GM19463 (cell line): ENCODE results near the gene NEURL1.

Experiments used
- ATAC-seq: cut with Tn5 transposase; IDR thresholded peaks from one replicate; pipeline ENCODE4 v1.9.1; 2021; ENCODE audit warnings: mild to moderate bottlenecking, moderate library complexity; ENCODE audit not compliant: unreplicated experiment

The NEURL1 gene

DNA sequence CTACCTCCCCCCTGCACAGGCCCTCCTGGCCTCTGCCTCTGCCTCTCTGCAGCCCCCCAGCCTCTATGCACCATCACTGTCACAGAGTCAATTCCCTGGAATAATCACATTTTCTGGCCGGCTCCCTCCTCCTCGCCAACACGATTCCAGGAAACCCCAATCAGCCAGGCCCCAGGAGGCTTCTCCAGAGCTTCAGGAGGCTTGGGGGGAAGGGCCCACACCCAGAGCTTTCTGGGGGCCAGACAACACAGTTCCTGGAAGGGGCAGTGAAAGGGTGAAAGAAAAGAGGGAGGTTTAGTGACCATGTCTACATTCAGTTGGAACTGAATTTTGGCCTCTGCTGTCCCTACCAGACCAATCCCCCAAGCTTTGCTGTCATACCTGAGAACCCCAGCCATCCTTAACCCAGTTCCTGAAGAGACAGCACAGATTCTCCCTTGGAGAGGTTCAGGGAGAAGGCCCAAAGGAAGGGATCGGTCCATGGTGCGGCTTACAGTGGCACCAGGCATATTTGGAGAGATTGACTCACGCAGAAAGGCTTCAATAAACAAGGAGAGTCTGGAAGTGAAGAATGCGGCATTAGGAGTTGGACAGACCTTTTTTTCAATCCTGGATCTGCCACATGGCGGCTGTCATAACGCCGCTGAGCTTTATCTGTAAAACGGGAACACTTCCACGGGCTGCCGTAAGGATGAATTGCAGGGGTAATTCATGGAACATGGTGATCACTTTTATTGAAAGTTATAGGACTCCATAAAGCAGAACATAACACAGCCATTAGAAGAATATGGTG lies 89.0 kb downstream of the NEURL1 start:
- no peak for ATAC-seq

DNA sequence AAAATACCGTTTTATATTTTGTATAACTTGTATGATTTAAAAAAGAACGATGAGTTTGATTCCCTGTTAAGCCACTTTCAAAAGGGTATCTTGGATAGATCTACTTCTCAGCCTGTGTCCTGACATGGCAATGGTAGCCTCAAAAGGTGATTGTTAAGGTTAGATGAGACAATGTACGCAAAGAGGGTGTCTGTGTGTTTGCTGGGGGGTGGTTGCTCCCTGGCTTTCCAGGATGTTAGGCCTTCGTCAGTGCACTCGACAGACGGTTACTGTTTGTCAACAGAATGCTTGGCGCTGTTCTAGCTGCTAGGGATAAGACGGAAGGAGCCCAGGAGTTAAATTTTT lies 90.3 kb downstream of the NEURL1 start:
- no peak for ATAC-seq

DNA sequence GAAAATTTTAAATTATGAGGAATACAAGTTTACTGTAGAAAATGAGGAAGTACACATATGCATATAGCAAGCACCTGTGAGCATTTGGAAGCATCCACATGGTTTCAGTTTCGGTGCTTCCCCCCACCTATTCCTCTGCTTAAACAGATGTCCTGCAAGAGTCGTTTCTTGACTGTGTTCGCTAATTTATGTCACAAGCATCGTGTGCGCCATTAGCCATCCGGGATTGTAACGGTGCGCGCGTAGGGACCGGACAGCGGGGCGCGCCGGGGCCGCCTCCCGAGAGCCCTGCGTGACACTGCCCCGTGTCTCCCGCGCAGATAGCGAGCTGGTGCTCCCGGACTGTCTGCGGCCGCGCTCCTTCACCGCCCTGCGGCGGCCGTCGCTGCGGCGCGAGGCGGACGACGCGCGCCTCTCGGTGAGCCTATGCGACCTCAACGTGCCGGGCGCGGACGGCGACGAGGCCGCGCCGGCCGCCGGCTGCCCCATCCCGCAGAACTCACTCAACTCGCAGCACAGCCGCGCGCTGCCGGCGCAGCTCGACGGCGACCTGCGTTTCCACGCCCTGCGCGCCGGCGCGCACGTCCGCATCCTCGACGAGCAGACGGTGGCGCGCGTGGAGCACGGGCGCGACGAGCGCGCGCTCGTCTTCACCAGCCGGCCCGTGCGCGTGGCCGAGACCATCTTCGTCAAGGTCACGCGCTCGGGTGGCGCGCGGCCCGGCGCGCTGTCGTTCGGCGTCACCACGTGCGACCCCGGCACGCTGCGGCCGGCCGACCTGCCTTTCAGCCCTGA lies 90.9 kb downstream of the NEURL1 start:
- peak; percentile 58 for ATAC-seq

DNA sequence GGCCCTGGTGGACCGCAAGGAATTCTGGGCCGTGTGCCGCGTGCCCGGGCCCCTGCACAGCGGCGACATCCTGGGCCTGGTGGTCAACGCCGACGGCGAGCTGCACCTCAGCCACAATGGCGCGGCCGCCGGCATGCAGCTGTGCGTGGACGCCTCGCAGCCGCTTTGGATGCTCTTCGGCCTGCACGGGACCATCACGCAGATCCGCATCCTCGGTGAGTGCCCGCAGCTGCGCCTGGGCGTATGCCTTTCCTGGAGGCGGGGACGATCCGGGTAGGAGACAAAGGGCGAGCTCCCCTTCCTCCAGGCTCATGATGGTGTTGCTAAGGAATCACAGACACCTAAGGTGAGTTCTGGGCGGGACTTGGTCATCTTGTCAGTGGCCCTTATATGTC lies 91.5 kb downstream of the NEURL1 start:
- ATAC-seq, result no peak

DNA sequence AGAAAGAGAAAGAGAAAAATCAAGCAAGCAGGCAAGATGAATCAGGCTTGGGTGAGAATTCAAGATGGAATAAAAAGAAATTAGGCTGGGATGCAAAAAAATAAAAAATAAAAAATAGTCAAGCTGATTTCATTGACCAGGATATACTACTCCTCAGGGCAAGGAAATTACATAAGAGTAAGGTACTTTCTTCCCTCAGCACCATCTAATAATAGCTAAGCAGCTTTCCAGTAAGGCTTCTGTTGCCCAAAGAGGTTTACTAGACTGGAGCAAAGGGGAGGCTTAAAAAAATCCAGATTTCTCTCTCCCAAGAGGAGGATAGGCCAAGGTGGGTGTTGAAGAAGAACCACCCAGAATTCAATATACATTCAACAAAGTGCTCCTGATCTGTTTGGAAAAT lies 93.6 kb downstream of the NEURL1 start:
- ATAC-seq, result no peak

DNA sequence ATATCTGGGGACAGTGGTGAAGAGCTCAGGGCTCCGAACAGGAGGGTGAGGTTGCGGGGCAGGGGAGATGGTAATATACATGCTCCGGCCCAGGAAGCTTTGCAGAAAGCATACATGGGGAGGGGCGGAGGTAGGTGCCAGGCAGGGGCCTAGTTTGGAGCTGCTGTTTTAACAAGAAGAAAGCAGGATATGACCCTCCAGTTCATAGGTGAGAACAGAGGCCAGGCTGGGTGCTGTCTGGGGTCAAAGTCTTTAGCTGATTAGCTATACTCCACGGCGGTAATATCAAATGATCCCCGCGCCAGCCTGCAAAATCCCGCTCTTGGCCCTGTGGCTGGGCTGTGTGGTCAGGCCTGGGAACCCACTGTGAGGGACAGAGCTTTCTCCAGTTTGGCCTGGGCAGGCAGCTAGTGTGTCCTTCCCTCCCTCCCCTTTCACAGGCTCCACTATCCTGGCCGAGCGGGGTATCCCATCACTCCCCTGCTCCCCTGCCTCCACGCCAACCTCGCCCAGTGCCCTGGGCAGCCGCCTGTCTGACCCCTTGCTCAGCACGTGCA lies 95.6 kb downstream of the NEURL1 start:
- ATAC-seq, result no peak

DNA sequence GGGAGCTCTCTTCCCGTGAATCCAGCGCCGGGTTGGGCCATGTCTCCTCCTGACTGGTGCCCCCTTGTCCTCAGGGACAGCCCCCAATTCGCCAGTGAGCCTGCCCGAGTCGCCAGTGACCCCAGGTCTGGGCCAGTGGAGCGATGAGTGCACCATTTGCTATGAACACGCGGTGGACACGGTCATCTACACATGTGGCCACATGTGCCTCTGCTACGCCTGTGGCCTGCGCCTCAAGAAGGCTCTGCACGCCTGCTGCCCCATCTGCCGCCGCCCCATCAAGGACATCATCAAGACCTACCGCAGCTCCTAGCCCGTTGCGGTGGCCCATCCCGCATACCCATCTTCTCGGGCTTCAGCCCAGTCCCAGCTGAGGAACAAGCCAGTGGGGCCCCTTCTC lies 96.6 kb downstream of the NEURL1 start:
- ATAC-seq, result no peak

DNA sequence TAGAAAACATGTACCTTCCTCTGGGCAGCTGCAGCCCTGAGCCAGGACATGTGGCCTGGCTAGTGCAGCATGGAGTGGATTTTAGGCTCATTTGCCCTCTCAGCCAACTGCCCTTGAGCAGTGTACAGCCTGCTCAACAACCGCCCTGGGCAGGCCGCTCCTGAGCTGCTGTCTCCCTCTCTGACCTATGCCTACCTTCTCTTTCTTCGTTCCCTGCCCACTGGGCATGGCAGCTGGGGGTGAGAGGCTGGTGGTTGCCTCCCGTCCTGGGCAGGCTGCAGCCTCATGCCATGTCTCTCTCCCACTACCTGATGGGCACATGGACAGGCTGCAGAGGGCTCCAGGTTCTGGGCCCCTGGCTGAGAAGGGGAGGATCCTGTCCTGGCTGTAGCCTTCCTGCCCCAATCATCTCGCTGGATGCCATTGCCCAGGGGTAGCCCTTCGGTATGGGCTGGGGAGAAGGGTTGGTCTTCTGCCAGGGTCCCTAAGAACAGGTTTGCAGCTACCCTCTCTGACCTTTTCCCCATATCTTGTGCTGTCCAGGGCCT lies 97.3 kb downstream of the NEURL1 start:
- no peak for ATAC-seq

DNA sequence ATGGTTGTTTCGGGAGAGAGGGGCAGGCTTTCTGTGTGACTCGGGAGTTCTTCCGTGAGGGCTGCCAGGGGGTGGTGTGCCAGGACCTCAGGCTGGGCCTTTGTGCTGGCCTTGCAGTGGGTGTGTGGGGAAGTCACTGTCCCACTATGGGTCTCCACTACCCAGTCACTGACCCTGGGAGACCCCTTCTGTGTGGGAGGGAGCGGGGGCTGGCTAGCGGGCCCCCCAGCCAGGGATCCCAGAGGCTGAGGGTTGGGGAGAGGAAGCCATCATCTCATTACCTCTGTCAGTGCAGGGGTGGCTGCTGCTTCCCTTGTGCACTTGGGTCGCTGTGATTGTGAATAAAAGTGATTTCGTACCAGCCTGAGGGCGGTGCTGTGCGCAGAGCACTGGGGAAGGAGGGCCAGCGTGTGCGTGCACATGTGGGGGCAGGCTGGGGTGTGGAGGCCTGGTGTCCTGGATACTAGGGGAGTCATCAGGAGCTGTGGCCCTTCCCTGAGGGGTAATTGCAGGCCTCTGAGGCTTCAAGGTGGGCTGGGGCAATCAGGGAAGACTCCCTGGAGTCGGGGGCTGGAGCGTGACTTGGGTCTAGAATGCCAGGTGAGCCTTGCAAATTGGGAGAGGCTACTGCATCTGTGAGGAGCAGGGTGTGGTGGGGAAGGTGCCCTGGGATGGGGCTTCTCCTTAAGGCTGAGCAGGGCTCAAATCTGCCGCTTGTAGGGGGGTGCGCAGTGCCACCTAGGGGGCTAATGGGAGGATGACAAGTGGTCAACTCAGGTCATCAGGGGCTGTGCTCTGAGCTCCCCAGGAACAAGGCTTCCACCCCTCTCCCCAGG lies 98.9 kb downstream of the NEURL1 start:
- peak; percentile 69 for ATAC-seq

DNA sequence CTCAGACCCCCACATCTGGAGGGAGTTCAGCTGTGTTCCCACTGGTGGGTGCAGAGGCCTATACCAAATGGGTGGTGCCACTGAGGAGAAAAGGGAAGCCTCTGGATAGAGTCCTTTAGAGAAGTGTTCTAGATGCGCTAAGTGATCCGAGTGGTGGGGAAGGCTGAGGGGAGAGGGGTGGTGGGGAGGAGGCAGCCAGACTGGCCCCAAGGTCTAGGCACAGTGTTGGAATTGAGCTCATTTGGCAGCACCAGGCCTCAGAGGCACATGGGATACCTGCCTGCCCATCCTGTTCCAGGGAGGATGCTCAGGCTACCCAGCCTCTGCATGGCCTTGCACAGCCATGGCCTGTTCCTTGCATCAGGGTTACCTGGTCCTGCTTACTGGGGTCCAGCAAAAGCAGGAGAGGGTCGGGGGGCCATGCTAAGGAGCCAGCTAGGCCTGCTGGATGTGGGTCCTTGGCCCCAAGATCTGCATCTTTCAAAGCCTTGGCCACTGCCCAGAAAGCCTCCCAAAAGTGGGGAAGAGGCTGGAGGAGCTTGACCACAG lies 99.6 kb downstream of the NEURL1 start:
- ATAC-seq, result no peak

DNA sequence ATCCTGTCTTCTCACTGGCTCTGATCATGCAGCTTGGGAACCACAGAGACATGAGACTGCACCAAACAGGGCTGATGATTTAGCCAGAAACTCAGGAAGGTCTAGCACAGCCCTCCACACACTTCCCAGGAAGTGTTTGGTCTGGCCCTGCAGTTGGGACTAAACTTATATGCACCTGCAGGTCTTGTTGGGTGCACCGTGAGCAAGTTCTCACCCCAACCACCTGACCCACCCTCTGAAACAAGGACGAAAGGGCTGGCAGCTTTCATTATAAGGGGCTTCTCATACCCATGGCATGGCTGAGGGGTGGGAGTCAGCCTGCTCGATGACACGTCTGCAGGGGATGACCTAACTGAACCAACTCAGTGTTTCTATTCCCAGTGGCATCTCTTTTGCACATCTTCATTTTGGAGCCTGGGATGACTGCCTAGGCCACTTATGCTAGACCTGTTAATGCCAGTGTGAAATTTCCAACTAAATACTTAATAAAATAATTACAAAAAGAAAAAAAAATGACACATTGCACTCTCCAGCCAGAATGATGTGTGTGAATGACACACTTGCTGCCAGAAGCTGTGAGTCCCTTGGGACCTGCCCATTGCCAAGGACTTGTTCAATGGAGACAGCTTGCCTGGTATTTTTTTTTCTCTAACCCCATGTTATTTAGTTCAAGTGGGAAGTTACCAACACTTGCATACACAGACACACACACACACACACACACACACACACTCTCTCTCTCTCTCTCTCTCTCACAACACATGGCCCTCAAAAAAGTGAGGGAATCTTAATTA lies 102.6 kb downstream of the NEURL1 start:
- ATAC-seq, result no peak

DNA sequence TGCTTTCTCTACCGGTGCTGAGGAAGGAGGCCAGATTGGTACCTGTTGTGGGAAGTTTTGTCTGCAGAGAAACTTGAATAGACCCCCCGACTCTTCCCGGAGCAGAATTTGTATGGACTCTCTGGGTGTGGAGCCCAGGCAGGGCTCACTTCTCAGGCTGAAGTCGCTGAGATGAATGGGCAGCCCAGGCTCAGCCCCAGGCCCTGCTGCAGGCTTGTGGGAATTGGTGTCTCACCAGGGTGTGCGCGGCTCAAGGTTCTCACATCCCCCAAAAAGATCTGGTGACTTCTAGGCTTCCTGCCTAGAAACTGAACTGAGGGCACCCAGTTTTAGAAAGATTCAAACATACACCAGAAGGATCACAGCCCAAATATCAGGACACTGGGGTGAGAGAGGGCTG lies 103.5 kb downstream of the NEURL1 start:
- no peak for ATAC-seq

DNA sequence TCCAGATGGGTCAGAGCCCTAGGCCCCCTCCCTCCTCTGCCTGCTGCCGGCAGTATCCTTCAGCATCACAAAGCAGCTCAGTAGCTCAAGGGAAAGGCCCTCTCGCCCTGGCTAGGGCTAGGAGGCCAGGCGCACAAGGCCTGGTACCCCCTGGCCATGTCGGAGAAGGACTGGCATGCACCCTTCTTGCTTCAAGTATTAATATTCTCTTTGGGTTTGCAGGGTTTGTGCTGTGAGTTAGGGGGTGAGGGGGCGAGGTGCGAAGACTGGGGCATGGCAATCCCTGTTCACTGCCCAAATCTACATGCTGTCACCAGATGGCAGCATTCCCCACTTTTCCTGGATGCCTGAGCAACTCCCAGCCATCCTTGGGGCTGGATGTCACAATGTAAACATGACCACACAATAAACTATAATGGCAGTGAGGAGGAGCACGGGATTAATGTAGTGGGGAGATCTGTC lies 105.2 kb downstream of the NEURL1 start:
- no peak for ATAC-seq

DNA sequence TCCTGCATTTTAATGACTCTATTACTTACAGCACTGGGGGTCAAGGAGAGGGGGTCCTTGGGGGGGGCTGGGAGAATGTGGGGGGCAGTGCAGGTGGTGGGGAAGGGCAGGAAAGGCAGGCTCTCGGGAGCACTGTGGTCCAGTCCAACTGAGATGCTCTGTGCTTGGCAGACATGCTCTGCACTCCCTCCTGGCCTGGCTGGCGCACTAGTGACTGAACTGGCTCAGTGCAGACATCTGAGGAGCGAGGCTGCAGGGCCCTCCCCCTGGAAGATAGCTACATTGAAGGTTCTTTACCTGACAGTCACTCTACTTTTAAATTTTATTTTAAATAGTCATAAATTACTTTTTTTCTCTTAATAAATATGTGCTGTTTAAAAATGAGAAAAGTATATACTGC lies 105.7 kb downstream of the NEURL1 start:
- no peak for ATAC-seq

DNA sequence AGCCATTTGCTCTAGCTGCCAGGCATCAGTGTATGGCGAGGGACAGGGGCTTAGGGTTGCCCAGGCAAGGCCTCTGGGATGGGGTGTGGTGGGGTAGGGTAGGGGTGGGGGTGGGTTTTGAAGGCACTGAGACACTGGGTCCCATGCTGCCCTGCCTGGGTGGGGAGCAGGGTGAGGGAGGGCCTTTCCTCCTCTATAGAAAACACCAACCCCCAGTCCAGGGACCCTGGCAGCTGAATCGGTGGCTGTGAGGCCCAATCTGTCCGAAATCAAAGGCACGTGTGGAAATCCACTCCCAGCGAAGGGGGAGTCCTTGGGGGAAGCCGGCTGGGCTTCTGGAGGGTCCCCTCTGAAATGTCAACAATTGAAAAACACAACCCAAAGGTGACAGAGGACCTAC lies 106.4 kb downstream of the NEURL1 start:
- ATAC-seq, result no peak

DNA sequence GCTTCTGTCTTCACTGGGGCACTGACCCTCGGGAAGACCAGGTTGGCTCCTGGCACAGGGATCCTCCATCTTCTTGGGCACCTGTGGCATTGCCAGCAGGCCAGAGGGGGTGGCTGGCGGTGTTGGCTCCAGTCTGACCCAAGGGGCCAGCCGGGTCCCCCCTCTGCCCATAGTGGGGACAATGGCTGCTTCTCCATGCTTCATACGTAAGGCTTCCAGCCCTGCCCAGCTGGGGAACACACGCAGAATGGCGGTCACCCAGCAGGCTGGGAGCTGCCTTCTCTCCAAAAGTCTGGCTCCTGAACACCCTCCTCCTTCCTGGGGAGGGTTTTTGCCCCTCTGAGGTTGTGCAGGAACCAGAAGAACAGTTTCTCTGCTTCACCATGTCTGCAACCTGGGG lies 106.8 kb downstream of the NEURL1 start:
- ATAC-seq, result no peak

DNA sequence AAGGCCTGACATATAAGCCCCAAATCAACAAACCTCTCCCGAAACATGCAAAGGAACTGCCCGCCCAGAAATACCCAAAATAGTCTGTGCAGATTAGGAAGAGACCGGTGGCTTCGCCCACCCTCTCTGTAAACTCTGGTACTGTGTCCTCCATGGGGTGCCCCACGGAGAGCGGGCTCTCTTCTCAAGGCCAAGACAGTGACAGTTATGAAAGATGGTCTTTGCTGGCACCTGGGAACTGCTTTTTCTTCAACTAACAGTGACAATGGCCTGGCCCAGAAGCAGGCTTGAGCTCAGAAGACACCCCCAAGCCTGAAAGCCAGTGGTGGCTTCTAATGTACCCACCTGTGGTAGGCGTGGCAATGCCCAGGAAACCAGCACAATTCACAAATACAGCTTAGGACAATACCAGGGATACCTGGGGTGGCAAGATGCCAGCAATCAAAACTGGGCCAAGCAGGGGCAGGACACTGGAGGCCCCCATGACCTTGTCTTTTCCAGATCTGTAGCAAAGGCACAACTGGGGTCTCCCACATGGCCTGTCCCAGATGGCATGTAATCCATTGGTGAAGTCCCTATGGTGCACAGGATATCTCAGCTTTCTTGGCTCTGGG lies 107.6 kb downstream of the NEURL1 start:
- ATAC-seq, result no peak

DNA sequence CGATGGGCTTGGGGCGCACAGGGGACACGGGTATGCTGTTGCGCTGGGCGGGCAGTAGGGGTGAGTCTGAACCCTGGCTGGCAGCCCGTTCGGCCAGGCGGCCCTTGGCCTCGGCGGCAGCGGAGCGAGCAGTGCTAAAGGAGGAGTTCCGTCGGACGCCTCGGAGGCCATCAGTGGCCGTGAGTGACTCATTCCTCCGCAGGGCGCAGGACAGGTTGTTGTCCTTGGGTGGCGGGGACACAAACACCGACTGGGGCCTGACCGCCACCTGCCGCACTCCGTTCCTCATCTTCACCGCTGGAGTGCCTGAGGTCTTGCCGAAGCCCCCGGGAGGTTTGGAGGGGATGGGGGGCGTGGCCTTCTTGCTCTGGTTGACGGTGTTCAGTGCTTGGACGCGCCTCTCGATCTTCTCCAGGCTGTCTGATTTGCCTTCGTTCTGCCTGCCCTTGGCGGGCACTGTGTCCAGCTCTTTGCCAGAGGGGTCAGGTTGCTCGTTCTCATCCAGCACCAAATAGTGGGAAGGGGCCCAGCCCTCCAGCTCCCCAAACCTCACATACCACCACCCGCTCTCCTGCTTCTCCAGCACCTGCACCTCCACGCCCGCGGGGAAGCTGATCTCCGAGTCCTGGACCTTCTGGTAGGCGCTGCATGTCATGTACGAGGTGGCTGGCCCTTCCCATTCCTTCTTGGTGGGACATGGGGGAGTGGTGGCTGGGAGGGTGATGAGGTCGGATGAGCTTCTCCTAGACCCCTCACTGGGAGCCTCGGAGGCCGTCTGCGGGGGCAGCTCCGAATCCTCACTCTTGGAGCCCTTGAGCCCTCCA lies 108.7 kb downstream of the NEURL1 start:
- ATAC-seq, result no peak

DNA sequence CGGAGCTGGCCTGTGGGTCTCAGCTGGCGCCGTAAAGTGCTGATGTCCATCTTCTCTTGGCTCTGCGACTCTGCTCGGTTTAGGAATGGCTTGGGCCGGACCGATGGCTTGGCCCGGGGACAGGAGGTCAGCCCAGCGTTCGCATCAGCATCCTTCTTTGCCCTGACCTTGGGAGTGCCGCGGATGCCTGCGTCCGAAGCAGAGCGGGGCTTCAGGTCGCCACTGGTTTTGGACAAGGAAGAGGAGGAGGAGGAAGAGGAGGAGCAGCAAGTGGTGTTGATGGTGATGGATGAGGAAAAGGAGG lies 109.3 kb downstream of the NEURL1 start:
- no peak for ATAC-seq
